ENCODE data around the gene ASPDH.

The ASPDH gene

GRCh38 chr19:50513746-50514345, at the start of gene ASPDH:
Gene ASPDH (minus strand): TSS chr19:50513913. CDS start chr19:50513823, 90 bp downstream.
- in situ Hi-C loops (cut with MboI; ENCODE audit: low sequenced_read_pairs): no loop called here

GRCh38 chr19:50562996-50563395, 49.3 kb upstream of the ASPDH start:
- in situ Hi-C loops (cut with MboI; ENCODE audit: low sequenced_read_pairs): no loop called here

GRCh38 chr19:50562329-50562728, 48.6 kb upstream of the ASPDH start:
- in situ Hi-C loops (cut with MboI; ENCODE audit: low sequenced_read_pairs): no loop called here

GRCh38 chr19:50559636-50560035, 45.9 kb upstream of the ASPDH start:
- in situ Hi-C loops (cut with MboI; ENCODE audit: low sequenced_read_pairs): no loop called here

GRCh38 chr19:50558449-50558848, 44.7 kb upstream of the ASPDH start:
- in situ Hi-C loops (cut with MboI; ENCODE audit: low sequenced_read_pairs): no loop called here

GRCh38 chr19:50558039-50558438, 44.3 kb upstream of the ASPDH start:
- in situ Hi-C loops (cut with MboI; ENCODE audit: low sequenced_read_pairs): no loop called here

- in situ Hi-C loops (cut with MboI; ENCODE audit: low sequenced_read_pairs): no loop called here
Observed at GRCh38 chr19:50557009-50557613, 43.4 kb upstream of the ASPDH start.

- in situ Hi-C loops (cut with MboI; ENCODE audit: low sequenced_read_pairs): no loop called here
Observed at GRCh38 chr19:50556282-50557008, 42.7 kb upstream of the ASPDH start.

GRCh38 chr19:50555450-50556281, 42.0 kb upstream of the ASPDH start:
- in situ Hi-C loops (cut with MboI; ENCODE audit: low sequenced_read_pairs): no loop called here

GRCh38 chr19:50555033-50555432, 41.3 kb upstream of the ASPDH start:
- in situ Hi-C loops (cut with MboI; ENCODE audit: low sequenced_read_pairs): no loop called here

- in situ Hi-C loops (cut with MboI; ENCODE audit: low sequenced_read_pairs): no loop called here
Observed at GRCh38 chr19:50554212-50554611, 40.5 kb upstream of the ASPDH start.

- in situ Hi-C loops (cut with MboI; ENCODE audit: low sequenced_read_pairs): no loop called here
Observed at GRCh38 chr19:50553134-50553703, 39.5 kb upstream of the ASPDH start.

GRCh38 chr19:50552540-50552939, 38.8 kb upstream of the ASPDH start:
- in situ Hi-C loops (cut with MboI; ENCODE audit: low sequenced_read_pairs): no loop called here

- in situ Hi-C loops (cut with MboI; ENCODE audit: low sequenced_read_pairs): no loop called here
Observed at GRCh38 chr19:50551715-50552187, 38.0 kb upstream of the ASPDH start.

GRCh38 chr19:50551034-50551714, 37.5 kb upstream of the ASPDH start:
- in situ Hi-C loops (cut with MboI; ENCODE audit: low sequenced_read_pairs): no loop called here

GRCh38 chr19:50550594-50550966, 36.9 kb upstream of the ASPDH start:
- in situ Hi-C loops (cut with MboI; ENCODE audit: low sequenced_read_pairs): no loop called here

GRCh38 chr19:50549927-50550593, 36.3 kb upstream of the ASPDH start:
- in situ Hi-C loops (cut with MboI; ENCODE audit: low sequenced_read_pairs): no loop called here

- in situ Hi-C loops (cut with MboI; ENCODE audit: low sequenced_read_pairs): no loop called here
Observed at GRCh38 chr19:50549059-50549926, 35.6 kb upstream of the ASPDH start.
